ENCODE measurements around the gene PLIN4.

The PLIN4 gene

DNA sequence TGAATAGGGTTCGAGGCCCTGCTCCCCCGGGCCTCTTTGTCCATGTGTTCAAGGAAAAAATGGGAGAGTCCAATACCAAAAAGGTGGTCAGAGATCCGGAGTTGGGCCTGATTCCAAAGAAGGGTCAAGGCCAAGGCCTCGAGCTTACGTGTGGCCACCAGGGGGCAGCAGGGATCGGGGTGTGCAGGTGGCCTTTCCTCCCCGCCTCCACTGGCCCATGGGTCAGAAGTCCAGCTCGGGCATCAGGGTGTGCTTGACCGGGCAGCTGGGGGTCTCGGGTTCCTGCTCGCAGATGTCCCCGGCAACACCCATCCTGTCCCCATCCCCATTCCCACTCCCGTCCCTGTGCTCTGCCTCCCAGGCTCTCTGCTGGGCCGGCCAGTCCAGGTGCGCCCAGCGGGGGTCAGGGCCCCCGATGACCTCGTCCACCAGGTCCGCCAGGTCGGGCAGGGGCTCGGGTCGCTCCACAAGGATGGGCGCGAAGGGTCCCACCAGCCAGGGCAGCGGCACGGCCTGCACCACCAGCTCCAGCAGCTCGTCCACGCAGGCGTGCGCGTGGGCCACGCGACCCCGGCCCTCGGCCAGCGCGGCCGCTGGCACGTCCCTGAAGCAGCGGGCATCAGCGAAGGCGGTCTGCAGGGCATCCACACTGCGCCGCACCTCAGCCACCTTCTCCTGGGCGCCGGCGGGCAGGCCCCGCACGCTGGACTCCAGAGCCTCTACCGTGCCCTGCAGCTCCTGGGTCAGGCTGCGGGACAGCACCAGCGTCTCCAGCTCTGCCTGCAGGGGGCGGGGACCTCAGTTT lies 5.2 kb upstream of the PLIN4 start:
- DNase-seq: no peak

DNA sequence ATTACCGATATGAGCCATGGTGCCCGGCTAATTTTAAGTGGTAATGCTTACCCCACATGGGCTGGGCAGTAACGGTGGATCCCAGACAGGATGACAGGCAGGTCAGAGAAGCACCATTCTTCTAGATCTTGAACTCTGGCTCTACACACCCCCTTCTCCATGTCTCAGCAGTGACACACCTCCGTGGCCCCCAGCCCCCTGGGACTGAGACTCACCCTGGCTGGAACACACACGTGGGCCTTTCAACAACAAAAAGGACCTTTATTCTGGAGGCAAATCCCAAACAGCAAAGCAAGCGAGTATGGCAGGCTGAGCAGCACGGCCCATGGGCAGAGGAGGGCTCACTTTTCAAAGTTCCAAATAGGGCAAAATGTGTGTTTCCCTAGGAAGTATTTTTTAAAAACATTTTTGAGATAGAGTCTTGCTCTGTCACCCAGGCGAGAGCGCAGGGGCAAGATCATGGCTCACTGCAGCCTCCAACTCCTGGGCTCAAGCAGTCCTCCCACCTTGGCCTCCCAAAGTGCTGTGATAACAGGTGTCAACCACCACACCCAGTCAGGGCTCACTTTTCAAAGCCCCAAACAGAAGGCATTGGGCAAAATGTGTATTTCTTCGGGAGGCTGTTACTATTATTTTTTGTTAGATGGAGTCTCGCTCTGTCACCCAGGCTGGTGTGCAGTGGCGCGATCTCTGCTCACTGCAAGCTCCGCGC lies 4.2 kb upstream of the PLIN4 start:
- no peak for DNase-seq

- no peak for DNase-seq
Observed at GRCh38 chr19:4521888-4522242, 3.6 kb upstream of the PLIN4 start.

DNA sequence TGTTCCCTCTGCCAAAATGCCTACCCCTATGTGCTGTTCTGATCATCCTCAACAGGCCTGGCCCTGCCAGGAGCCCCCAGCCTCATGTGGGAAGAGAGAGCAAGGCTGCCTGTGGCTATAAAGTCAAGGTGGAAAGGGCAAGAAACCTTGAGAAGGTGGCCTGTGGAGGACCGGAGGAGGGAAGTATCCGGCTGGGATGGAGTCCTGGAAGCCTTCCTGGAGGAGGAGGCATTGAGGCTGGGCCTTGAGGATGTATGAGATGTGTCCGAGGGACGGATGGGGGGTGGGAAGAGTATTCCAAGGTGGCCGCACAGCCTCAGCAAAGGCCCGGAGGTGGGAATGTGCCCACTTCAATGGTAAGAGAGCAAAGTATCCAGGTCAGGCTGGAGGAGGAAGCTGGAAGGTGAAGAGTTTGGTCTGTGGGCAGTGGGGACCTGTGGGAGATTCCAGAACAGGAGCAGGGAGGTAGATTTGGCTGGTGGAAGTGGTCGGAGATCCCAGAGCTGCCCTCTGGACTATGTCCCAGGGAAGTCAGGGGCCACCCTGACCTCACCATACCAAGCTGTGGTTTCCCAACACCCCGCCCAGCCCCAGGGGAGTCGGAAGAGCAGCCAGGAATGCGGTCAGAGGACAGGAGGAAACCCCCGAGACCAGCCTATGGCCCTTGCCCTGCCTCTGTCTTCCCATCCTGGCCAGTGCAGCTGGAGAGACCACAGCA lies 3.0 kb upstream of the PLIN4 start:
- no peak for DNase-seq

GRCh38 chr19:4519521-4520277 lies 1.4 kb upstream of the PLIN4 start:
- DNase-seq: no peak

GRCh38 chr19:4519172-4519496 lies 848 bp upstream of the PLIN4 start:
- DNase-seq: no peak

DNA sequence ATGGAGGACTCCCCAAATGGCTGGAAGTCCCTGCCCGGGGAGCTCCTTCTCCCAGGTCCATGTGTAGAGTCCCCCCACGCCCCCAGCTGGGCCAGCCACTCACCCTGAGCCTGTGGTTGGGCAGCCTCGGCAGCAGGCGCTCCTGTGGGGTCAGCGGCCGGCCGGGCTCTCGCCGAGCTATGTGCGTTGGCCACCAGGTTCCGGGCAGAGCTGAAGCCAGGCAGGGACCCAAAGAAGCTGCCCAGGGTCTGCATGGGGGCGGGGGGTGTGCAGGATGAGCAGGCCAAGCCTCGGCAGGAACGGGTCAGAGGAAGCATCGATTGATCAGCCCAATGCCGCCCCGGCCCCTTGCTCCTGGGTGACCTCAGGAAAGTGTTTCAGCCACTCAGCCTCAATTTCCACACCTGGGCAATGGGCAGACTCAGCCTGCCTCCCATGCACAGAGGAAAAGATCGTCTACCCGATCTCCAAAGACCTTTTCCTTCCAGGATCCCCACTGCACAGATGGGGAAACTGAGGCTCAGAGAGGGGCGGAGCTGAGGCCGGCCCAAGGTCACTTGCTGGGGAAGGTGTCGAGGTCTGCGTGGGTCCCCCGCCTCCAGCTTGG lies 732 bp downstream of the PLIN4 start:
- no peak for DNase-seq

GRCh38 chr19:4516939-4517300 lies 1.4 kb downstream of the PLIN4 start:
- no peak for DNase-seq

DNA sequence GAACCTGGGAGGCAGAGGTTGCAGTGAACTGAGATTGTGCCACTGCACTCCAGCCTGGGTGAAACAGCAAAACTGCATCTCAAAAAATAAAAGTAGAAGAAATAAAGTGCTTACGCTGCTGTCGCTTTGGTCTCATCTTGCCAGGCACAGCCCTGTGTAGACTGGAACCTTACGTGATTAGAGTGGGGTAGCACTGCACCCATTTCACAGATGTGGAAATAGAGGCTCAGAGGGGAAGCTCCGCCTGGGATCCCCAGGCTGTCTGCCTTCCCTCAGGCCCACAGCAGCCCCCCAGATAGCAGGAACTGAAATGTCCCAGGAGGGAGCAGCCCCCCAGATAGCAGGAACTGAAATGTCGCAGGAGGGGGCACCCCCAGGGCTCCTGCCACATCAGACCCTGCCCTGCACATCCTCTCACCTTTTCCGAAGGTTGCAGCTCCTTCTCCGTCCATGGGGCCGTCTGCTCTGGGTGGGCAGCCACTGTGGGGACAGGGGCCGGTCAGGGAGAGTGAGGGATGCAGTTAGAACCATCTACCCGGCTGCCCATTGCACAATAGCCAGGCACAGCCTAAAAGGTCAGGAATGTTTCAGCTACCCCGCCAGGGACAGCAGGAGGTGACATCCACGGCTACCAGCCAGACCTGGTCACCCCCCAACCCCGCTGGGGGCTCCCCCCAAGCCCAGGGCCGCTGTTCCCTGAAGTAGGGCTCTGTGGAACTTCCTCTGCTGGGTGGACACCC lies 1.9 kb downstream of the PLIN4 start:
- no peak for DNase-seq

DNA sequence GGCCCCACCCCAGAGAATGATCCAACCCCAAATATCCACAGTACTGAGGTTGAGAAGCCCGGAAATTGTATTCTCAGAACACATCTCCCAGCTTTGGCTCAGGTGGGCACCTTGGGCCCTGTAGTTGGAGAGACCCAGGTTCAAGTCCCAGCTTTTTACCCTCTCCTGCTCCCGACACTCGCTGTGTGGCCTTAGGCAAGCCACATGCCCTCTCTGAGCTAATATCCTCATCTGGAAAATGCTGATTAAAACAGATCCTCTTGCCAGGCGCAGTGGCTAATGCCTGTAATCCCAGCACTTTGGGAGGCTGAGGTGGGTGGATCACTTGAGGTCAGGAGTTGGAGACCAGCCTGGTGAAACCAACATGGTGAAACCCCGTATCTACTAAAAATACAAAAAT lies 2.6 kb downstream of the PLIN4 start:
- DNase-seq: no peak

DNA sequence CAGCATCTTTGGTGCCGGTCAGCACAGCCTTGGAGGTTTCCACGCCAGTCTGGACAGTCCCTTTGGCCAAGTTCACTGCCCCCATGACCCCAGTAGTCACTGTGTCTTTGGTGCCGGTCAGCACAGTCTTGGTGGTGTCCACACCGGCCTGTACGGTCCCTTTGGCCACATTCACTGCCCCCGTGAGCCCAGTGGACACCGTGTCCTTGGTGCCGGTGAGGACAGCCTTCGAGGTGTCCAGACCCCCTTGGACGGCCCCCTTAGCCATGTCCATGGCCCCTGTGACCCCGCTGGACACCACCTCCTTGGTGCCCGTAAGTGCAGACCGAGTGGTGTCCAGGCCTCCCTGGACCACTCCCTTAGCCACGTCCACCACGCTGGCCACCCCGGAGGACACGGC lies 5.0 kb downstream of the PLIN4 start:
- DNase-seq: no peak

DNA sequence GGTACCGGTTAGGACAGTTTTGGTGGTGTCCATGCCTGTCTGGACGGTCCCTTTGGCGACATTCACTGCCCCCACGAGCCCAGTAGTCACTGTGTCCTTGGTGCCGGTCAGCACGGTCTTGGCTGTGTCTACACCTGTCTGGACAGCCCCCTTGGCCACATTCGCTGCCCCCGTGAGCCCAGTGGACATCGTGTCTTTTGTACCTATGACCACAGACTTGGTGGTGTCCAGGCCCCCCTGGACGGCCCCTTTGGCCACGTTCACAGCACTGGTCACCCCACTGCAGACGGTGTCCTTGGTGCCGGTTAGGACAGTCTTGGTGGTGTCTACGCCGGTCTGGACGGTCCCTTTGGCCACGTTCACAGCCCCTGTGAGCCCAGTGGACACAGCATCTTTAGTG lies 6.2 kb downstream of the PLIN4 start:
- DNase-seq: no peak

DNA sequence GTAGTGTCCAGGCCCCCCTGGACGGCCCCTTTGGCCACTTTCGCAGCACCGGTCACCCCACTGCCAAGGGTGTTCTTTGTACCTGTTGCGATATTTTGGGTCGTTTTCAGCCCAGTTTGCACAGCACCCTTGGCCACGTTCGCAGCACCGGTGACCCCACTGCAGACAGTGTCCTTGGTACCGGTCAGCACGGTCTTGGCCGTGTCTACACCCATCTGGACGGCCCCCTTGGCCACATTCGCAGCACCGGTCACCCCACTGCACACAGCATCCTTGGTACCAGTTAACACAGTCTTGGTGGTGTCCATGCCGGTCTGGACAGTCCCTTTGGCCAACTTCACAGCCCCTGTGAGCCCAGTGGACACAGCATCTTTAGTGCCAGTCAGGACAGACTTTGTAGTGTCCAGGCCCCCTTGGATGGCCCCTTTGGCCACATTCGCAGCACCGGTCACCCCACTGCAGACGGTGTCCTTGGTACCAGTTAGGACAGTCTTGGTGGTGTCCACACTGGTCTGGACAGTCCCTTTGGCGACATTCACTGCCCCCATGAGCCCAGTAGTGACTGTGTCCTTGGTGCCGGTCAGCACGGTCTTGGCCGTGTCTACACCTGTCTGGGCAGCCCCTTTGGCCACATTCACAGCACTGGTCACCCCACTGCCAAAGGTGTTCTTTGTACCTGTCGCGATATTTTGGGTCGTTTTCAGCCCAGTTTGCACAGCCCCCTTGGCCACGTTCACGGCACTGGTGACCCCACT lies 6.8 kb downstream of the PLIN4 start:
- DNase-seq: no peak

- DNase-seq: no peak
Observed at GRCh38 chr19:4510435-4511255, 7.6 kb downstream of the PLIN4 start.

GRCh38 chr19:4508698-4509097 lies 9.6 kb downstream of the PLIN4 start:
- DNase-seq: no peak

GRCh38 chr19:4507804-4508203 lies 10.5 kb downstream of the PLIN4 start:
- DNase-seq: no peak

DNA sequence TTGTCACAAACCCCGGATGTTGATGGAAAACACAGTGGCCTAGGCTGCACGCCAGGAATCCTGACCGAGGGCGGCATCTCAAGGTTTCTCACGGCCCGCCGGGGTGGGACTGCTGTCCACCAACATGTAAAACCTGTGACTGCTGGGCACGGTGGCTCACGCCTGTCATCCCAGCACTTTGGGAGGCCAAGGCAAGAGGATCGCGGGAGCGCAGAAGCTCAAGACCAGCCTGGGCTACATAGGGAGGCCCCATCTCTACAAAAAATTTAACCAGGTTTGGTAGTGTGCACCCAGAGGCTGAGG lies 11.2 kb downstream of the PLIN4 start:
- no peak for DNase-seq

GRCh38 chr19:4506449-4507149 lies 11.7 kb downstream of the PLIN4 start:
- no peak for DNase-seq

- DNase-seq: no peak
Observed at GRCh38 chr19:4505570-4506448, 12.5 kb downstream of the PLIN4 start.
